SK-N-SH (cell line): ENCODE measurements around the gene DCAF8L2. TPM values are rescaled to one million over a fixed set of nuclear protein-coding genes. Genes with fewer than 3 reads are reported as not detected.

ENCODE experiments used
- CTCF ChIA-PET: fragments of 300-600, 350-600 bp; formaldehyde crosslinking; extraction: SDS; loops from one replicate; lab custom pipeline; 2021; lab: Yijun Ruan, JAX
- POLR2A ChIA-PET: fragments of 350-600 bp; sonication (Branson Sonifier 250); formaldehyde crosslinking; extraction: SDS; loops from one replicate; lab custom pipeline; 2020; ENCODE audit warnings: antibody characterized with exemption, inconsistent platforms; lab: Yijun Ruan, JAX
- DNase-seq: peaks from one replicate; pipeline ENCODE4 v3.0.0; 2012
- H2AFZ ChIP-seq: fragments of 200-600 bp; sonication (generic); 2 replicates; pipeline ENCODE4 v1.8.1; 2016; ENCODE audit warnings: antibody characterized with exemption, mild to moderate bottlenecking, low read depth
- H3F3A ChIP-seq: fragments of 200-600 bp; sonication (generic); replicated peaks from 2 replicates; pipeline ENCODE3; 2016; ENCODE audit warnings: antibody characterized with exemption, mild to moderate bottlenecking; ENCODE audit not compliant: insufficient read depth
- H3K27ac ChIP-seq, 2 experiments: fragments of 200-500 bp in 1 of 2; fragments of 200-600 bp in 1 of 2; sonication (Bioruptor generic) in 1 of 2; sonication (generic), shearing (Covaris generic) in 1 of 2; 2 replicates each; pipeline versions ENCODE4 v1.5.1 to v1.6.1; 2014 to 2016; ENCODE audit warnings: low read depth in 2 of 2, inconsistent platforms in 1 of 2, low read length in 1 of 2, mild to moderate bottlenecking in 1 of 2, mixed read lengths in 1 of 2
- H3K27me3 ChIP-seq: fragments of 200-600 bp; sonication (generic), shearing (Covaris generic); 2 replicates; pipeline ENCODE4 v1.6.1; 2016; ENCODE audit warnings: mixed run types; ENCODE audit not compliant: insufficient read depth
- H3K36me3 ChIP-seq, 2 experiments: fragments of 200-500 bp in 1 of 2; fragments of 200-600 bp in 1 of 2; sonication (Bioruptor generic) in 1 of 2; sonication (generic) in 1 of 2; replicated peaks in 1 of 2; 2 replicates each; pipeline versions ENCODE3 to v1.5.1; 2014 to 2016; ENCODE audit warnings: low read length in 1 of 2, mild to moderate bottlenecking in 1 of 2; ENCODE audit not compliant: insufficient read depth in 2 of 2, control insufficient read depth in 1 of 2
- H3K4me1 ChIP-seq, 2 experiments: fragments of 200-500 bp in 1 of 2; fragments of 200-600 bp in 1 of 2; sonication (Bioruptor generic) in 1 of 2; sonication (generic), shearing (Covaris generic) in 1 of 2; 2 replicates each; pipeline versions ENCODE4 v1.5.1 to v1.6.1; 2014 to 2016; ENCODE audit warnings: low read depth in 1 of 2, low read length in 1 of 2, mixed run types in 1 of 2; ENCODE audit not compliant: insufficient read depth in 2 of 2, control insufficient read depth in 1 of 2
- H3K4me2 ChIP-seq: fragments of 200-600 bp; sonication (generic), shearing (Covaris generic); 2 replicates; pipeline ENCODE4 v1.6.1; 2017; ENCODE audit warnings: mixed run types
- H3K4me3 ChIP-seq, 2 experiments: fragments of 200-500 bp in 1 of 2; fragments of 200-600 bp in 1 of 2; sonication (Bioruptor generic) in 1 of 2; sonication (generic), shearing (Covaris generic) in 1 of 2; 2 replicates each; pipeline versions ENCODE4 v1.5.1 to v1.8.1; 2014 to 2016; ENCODE audit warnings: low read depth in 2 of 2, inconsistent platforms in 1 of 2, low read length in 1 of 2, mild to moderate bottlenecking in 1 of 2, mixed read lengths in 1 of 2, moderate library complexity in 1 of 2
- H3K79me2 ChIP-seq: fragments of 200-600 bp; sonication (generic); 2 replicates; pipeline ENCODE4 v1.8.1; 2017; ENCODE audit warnings: mild to moderate bottlenecking; ENCODE audit not compliant: insufficient read depth
- H3K9ac ChIP-seq: fragments of 200-600 bp; sonication (generic); 2 replicates; pipeline ENCODE4 v1.6.1; 2017; ENCODE audit warnings: mixed run types
- H3K9me2 ChIP-seq: fragments of 200-600 bp; sonication (generic); 2 replicates; pipeline ENCODE4 v1.6.1; 2017; ENCODE audit warnings: mixed run types
- H3K9me3 ChIP-seq: fragments of 200-600 bp; sonication (generic); 2 replicates; pipeline ENCODE4 v1.6.1; 2017; ENCODE audit warnings: mixed run types, mild to moderate bottlenecking, moderate library complexity
- H4K20me1 ChIP-seq: fragments of 200-600 bp; sonication (generic); 2 replicates; pipeline ENCODE4 v1.6.1; 2017; ENCODE audit warnings: mild to moderate bottlenecking, mixed run types; ENCODE audit not compliant: insufficient read depth
- CTCF ChIP-seq: fragments of 200-600 bp; sonication (generic); IDR thresholded peaks from 2 replicates; pipeline ENCODE4 v1.6.1; 2017; ENCODE audit warnings: antibody characterized with exemption, mild to moderate bottlenecking, moderate library complexity
- FOXJ3 ChIP-seq: sonication (generic); formaldehyde crosslinking; IDR thresholded peaks from 2 replicates; pipeline ENCODE4 v1.5.1; 2020; ENCODE audit warnings: mild to moderate bottlenecking, missing genetic modification reagents
- GATA2 ChIP-seq: sonication (generic); formaldehyde crosslinking; IDR thresholded peaks from 2 replicates; pipeline ENCODE4 v1.5.0; 2020; ENCODE audit warnings: mild to moderate bottlenecking, missing genetic modification reagents
- IRF3 ChIP-seq: fragments of 150-350 bp; IDR thresholded peaks from 2 replicates; pipeline ENCODE4 v1.6.1; 2016; ENCODE audit warnings: mild to moderate bottlenecking, low read depth, low read length
- JUND ChIP-seq: IDR thresholded peaks from 2 replicates; pipeline ENCODE4 v1.4.0; 2012
- MAX ChIP-seq: IDR thresholded peaks from 2 replicates; pipeline ENCODE4 v1.4.0; 2012; ENCODE audit warnings: low read depth
- MXI1 ChIP-seq: IDR thresholded peaks from 2 replicates; pipeline ENCODE4 v1.6.1; 2012; ENCODE audit warnings: mild to moderate bottlenecking, low read depth, low read length, improper control_type of control experiment
- NRF1 ChIP-seq: IDR thresholded peaks from 2 replicates; pipeline ENCODE4 v1.6.1; 2012; ENCODE audit warnings: low read depth, mild to moderate bottlenecking, low read length
- PBX3 ChIP-seq: IDR thresholded peaks from 2 replicates; pipeline ENCODE4; 2012
- RFX5 ChIP-seq: IDR thresholded peaks from 2 replicates; pipeline ENCODE4 v1.6.1; 2012; ENCODE audit warnings: mild to moderate bottlenecking, improper control_type of control experiment, low read length
- RXRA ChIP-seq: IDR thresholded peaks from 2 replicates; pipeline ENCODE4 v1.4.0; 2012; ENCODE audit warnings: low read depth, mild to moderate bottlenecking, borderline replicate concordance
- SIN3A ChIP-seq: IDR thresholded peaks from 2 replicates; pipeline ENCODE4 v1.6.1; 2012; ENCODE audit warnings: low read depth, mild to moderate bottlenecking, low read length, moderate library complexity, borderline replicate concordance
- SMC3 ChIP-seq: IDR thresholded peaks from 2 replicates; pipeline ENCODE4 v1.6.1; 2012; ENCODE audit warnings: low read depth, low read length, improper control_type of control experiment
- TEAD4 ChIP-seq: IDR thresholded peaks from 2 replicates; pipeline ENCODE4 v1.4.0; 2012; ENCODE audit warnings: mild to moderate bottlenecking, borderline replicate concordance; ENCODE audit not compliant: insufficient read depth
- polyA plus RNA-seq, 3 experiments: library from polyadenylated mRNA; depleted of rRNA; stranded (reverse); fragments of >200 nt; gene quantifications; 2 replicates each; pipeline ENCODE4 v1.2.3, GENCODE V29; 2012

Gene DCAF8L2
- polyA plus RNA-seq, 1 of the 3 experiments (the other 2 are of a cell fraction) = 0.33 TPM

GRCh38 chrX:27660878-27661277 is 70.7 kb downstream of the DCAF8L2 start:
- H3K4me3 ChIP-seq = no peak overlapping the region
- POLR2A ChIA-PET = no interaction called here

More at GRCh38 chrX:27660878-27661277, 70.7 kb downstream of the DCAF8L2 start:
- H3K9ac ChIP-seq = no peak overlapping the region
- H3F3A ChIP-seq = no peaks in the 10 kb centered on the region
- TF ChIP-seq IRF3 = no peak
- no peak for TF ChIP-seq NRF1
- no peak for TF ChIP-seq RFX5
- TF ChIP-seq TEAD4 = no peak
- no peak for TF ChIP-seq RXRA
- no peak for TF ChIP-seq SMC3
- no peak for TF ChIP-seq MAX
- TF ChIP-seq JUND = no peak
- TF ChIP-seq FOXJ3 (CRISPR knock-in tag) = no peak
- no peak for TF ChIP-seq SIN3A
- TF ChIP-seq CTCF = no peak
- no peak for TF ChIP-seq MXI1
- TF ChIP-seq GATA2 (CRISPR knock-in tag) = no peak
- TF ChIP-seq PBX3 = no peak
- DNase-seq = no peak
- H3K36me3 ChIP-seq = no peaks in the 10 kb centered on the region
- no peaks in the 10 kb centered on the region for H4K20me1 ChIP-seq
- H3K9me2 ChIP-seq = no peaks in the 10 kb centered on the region
- H3K27ac ChIP-seq = no peak overlapping the region
- CTCF ChIA-PET = no interaction called here
- no peak overlapping the region for H2AFZ ChIP-seq
- no peaks in the 10 kb centered on the region for H3K4me1 ChIP-seq
- H3K79me2 ChIP-seq = no peaks in the 10 kb centered on the region
- no peaks in the 10 kb centered on the region for H3K9me3 ChIP-seq
- H3K27me3 ChIP-seq = no peaks in the 10 kb centered on the region
- no peak overlapping the region for H3K4me2 ChIP-seq
